GM10266 (cell line): Measurements from ENCODE around the gene ABCC5.
"Not testable (repeated sequence)": the region's sequence is repeated elsewhere in the genome, so short reads cannot be mapped to it uniquely, and the experiment has no call there.

Experiments used
- DNase-seq: peaks from one replicate; pipeline ENCODE4 v3.0.0; 2012; ENCODE audit errors: extremely low spot score
- CTCF ChIP-seq: IDR thresholded peaks from 2 replicates; pipeline ENCODE4 v1.5.1; 2012; ENCODE audit warnings: mild to moderate bottlenecking, low read depth; ENCODE audit not compliant: control insufficient read depth, insufficient read depth; ENCODE audit errors: missing control alignments

ABCC5 gene

DNA sequence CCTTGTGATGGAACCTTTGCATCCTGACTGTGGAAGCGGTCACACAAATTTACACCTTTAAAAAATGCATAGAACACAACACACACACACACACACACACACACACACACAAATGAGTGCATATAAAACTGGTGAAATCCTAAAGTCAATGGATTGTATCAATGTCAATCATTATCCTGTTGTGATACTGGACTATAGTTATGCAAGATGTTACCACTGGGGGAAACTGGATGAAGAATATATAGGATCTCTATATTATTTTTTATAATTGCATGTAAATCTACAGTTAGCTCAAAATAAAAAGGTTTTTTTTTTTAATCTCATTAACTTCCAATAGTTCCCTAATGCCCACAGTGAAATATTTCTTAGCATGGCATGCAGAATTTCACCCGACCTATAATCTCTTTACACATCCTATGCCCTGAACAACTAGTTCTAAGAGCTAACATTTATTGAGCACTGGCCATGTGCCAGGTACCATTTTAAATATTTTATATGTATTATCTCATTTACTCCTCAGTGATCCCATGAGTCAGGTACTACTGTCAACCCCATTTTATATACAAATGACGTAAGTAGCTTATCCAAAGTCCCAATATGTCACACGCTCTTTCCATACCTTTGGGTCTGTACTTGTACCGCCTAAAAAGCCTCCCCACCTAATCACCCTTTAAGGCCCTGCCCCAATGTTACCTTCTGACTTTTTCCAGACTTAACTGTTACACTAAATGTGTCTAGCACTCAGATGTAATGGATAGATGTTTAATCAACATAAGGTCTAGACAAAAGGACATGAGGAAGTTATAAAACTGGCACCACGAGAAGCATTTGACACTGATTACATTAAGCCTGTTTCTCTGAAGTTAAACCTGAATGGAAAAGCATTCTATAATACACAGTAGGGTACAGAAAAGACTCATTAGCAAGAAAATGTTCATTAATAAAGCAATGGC is 5.5 kb downstream of the ABCC5 start:
- no peak for DNase-seq

GRCh38 chr3:184011230-184011876 is 6.3 kb downstream of the ABCC5 start:
- TF ChIP-seq CTCF = no peak
- no peak for DNase-seq

More for the DNA sequence above, 5.5 kb downstream of the ABCC5 start:
- no peak for TF ChIP-seq CTCF

DNA sequence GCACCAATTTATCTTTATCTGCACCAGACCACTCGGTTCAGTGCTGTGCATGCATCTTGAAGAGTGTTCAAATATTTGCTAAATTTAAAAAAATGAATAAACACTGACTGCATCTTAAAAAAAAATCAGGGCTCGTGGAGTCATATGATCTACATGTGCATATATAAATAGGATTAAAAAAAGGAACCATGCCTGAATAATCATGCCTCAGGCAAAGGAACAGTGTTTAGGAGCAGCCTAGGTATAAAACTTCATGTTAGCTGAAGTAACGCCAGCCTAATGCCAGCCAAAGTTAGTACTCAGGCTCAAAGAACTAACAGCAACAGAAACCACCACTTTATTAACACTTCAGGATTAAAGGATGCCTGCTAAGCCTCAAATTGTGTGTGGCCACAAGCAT is 9.5 kb downstream of the ABCC5 start:
- no peak for TF ChIP-seq CTCF
- DNase-seq = no peak

GRCh38 chr3:184007143-184007813 is 10.4 kb downstream of the ABCC5 start:
- not testable (repeated sequence) for DNase-seq

GRCh38 chr3:184005941-184006507 is 11.7 kb downstream of the ABCC5 start:
- DNase-seq = peak; percentile 57

GRCh38 chr3:184004476-184004875 is 13.2 kb downstream of the ABCC5 start:
- TF ChIP-seq CTCF = no peak
- no peak for DNase-seq

More at GRCh38 chr3:184005941-184006507, 11.7 kb downstream of the ABCC5 start:
- TF ChIP-seq CTCF = no peak

GRCh38 chr3:184003187-184003967 is 14.3 kb downstream of the ABCC5 start:
- DNase-seq = no peak

More at GRCh38 chr3:184003187-184003967, 14.3 kb downstream of the ABCC5 start:
- TF ChIP-seq CTCF = no peak
